Osteocyte (in vitro differentiated cells): ENCODE results near the gene DDR2. TPM values are rescaled to one million over a fixed set of nuclear protein-coding genes. Genes with fewer than 3 reads are reported as not detected.

ENCODE experiments used
- DNase-seq: peaks from one replicate; pipeline ENCODE4 v3.0.0; 2021; ENCODE audit warnings: mixed read lengths; ENCODE audit not compliant: unreplicated experiment; ENCODE audit errors: extremely low spot score
- H3K27ac Mint-ChIP-seq: one replicate; pipeline ENCODE4 v1.8.0; 2021; ENCODE audit warnings: mild to moderate bottlenecking, mixed read lengths; ENCODE audit not compliant: unreplicated experiment
- H3K27me3 Mint-ChIP-seq: one replicate; pipeline ENCODE4 v1.8.0; 2021; ENCODE audit warnings: mixed read lengths; ENCODE audit not compliant: unreplicated experiment
- H3K36me3 Mint-ChIP-seq: one replicate; pipeline ENCODE4 v1.8.0; 2021; ENCODE audit warnings: mixed read lengths; ENCODE audit not compliant: unreplicated experiment
- H3K4me1 Mint-ChIP-seq: one replicate; pipeline ENCODE4 v1.8.0; 2021; ENCODE audit warnings: mixed read lengths; ENCODE audit not compliant: unreplicated experiment
- H3K4me3 Mint-ChIP-seq: one replicate; pipeline ENCODE4 v1.8.0; 2021; ENCODE audit warnings: mild to moderate bottlenecking, moderate library complexity, mixed read lengths; ENCODE audit not compliant: unreplicated experiment
- H3K9me3 Mint-ChIP-seq: one replicate; pipeline ENCODE4 v1.8.0; 2021; ENCODE audit warnings: mixed read lengths; ENCODE audit not compliant: unreplicated experiment
- total RNA-seq: library from RNA; stranded (reverse); gene quantifications from 2 replicates; pipeline ENCODE4 v1.2.1, GENCODE V29; 2021
- TF ChIP-seq, protein P1 (sequence below): fragments of 200-600 bp; sonication (generic); IDR thresholded peaks from 2 replicates; pipeline ENCODE4 v1.5.0; 2021; ENCODE audit warnings: antibody characterized with exemption, mild to moderate bottlenecking, moderate library complexity

Gene DDR2
- total RNA-seq, 1 donor from 2014 or later: 173 TPM

DNA sequence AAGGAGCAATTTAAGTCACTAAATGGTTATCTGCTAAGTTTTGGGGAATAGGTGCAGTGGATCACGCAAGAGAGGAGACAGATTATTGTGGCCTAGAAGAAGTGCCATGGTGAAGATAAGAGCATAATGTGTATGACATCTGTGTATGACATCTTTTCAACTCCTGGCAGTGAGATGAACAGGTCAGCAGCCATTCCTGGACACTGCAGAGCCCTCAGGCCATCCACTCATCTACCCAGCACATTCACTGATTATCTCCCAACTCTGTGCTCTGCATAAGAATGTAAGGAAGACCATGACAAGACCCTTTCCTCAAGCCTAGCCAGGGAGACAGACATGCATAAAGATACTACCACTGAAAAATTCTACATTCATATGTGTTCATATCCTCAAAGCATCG lies 73.7 kb downstream of the DDR2 start:
- TF ChIP-seq, protein P1, sequence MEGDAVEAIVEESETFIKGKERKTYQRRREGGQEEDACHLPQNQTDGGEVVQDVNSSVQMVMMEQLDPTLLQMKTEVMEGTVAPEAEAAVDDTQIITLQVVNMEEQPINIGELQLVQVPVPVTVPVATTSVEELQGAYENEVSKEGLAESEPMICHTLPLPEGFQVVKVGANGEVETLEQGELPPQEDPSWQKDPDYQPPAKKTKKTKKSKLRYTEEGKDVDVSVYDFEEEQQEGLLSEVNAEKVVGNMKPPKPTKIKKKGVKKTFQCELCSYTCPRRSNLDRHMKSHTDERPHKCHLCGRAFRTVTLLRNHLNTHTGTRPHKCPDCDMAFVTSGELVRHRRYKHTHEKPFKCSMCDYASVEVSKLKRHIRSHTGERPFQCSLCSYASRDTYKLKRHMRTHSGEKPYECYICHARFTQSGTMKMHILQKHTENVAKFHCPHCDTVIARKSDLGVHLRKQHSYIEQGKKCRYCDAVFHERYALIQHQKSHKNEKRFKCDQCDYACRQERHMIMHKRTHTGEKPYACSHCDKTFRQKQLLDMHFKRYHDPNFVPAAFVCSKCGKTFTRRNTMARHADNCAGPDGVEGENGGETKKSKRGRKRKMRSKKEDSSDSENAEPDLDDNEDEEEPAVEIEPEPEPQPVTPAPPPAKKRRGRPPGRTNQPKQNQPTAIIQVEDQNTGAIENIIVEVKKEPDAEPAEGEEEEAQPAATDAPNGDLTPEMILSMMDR: no peak
- H3K27me3 Mint-ChIP-seq: no peaks in the 10 kb centered on the region
- H3K9me3 Mint-ChIP-seq: no peaks in the 10 kb centered on the region
- H3K27ac Mint-ChIP-seq: no peak overlapping the region
- H3K4me1 Mint-ChIP-seq: peaks cover 24% of the 10 kb centered on the region
- H3K4me3 Mint-ChIP-seq: no peak overlapping the region
- DNase-seq: no peak
- peaks cover 23% of the 10 kb centered on the region for H3K36me3 Mint-ChIP-seq

DNA sequence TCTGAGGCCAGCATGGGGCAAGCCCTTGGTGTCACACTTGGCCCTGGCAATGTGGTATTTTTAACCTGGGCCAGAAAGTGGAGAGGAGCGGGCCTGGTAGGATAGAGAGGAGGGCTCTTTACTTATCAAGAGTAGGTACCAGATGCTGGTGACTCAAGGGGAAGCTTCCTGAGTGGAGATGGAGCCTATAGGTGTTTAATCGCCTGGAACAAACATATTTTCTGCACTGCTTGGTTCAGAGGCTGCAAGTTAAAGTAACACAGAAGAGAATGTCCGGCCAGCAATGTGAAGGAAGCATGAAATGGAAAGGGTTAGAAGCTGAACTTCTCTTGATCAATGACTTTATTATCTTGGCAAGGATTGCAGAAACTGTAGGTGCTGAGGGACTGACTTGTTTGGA lies 74.3 kb downstream of the DDR2 start:
- H3K27ac Mint-ChIP-seq: peak overlapping the region; percentile 18
- no peaks in the 10 kb centered on the region for H3K27me3 Mint-ChIP-seq
- peaks cover 23% of the 10 kb centered on the region for H3K36me3 Mint-ChIP-seq
- TF ChIP-seq, protein P1: no peak
- no peak overlapping the region for H3K4me3 Mint-ChIP-seq
- H3K4me1 Mint-ChIP-seq: peaks cover 29% of the 10 kb centered on the region
- no peak for DNase-seq
- H3K9me3 Mint-ChIP-seq: no peaks in the 10 kb centered on the region

DNA sequence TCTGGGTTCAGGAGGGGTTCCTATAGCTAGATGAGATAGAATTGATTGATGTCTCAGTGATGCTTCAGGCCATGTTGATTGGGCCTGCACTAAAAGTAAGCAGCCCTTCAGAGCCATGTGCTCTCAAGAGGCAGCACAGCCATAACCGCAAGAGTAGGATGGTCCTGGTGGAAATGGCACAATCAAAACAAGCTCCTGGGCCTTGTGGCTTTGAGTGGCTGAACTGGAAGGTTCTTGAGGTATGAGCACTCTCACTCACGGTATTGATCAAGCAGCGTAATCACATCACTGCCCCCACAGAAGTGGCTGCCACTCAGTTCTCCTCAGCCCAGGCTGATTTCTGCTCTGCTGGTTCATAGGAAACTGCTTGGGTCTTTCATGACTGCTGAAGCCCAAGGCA lies 76.0 kb downstream of the DDR2 start:
- Mint-ChIP-seq H3K4me3 (no peak overlapping the region), H3K27me3 (no peaks in the 10 kb centered on the region), H3K4me1 (peaks cover 29% of the 10 kb centered on the region), H3K9me3 (no peaks in the 10 kb centered on the region), H3K27ac (no peak overlapping the region), H3K36me3 (peaks cover 30% of the 10 kb centered on the region)
- DNase-seq: no peak
- TF ChIP-seq, protein P1: no peak

DNA sequence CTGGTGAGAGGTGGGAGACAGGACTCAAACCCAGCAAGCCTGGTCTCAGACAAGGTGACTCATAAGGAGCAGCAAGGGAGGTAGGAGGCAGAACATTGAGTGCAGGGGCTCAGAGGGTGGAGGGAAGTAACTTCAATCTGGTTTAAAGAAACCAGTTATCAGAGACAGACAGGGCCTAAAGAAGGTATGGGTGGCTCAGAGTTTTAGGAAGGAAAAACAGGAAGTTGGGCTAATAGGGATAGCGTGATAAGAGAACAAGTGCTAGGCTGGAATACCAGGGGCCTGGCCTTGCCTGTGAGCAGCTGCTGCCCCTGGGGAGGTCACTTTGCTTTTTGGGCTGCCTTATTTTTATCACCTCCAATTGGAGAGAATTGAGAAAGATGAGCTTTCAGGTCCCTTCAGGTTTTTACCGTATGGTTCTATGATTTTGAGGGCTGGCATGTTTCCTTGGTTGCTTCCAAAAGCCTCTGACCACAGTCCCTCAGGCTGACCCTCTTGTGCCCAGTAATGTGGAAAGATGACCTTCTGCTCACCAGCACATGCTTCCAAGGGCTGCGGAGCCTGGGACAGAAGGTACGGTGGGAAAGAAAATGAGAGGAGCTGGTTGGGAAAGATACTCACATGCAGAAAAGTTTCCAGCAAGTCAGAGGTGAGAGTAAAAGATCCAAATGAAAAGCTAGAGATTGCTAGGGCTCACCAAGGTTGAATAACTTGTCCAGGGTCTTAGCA lies 77.0 kb downstream of the DDR2 start:
- Mint-ChIP-seq H3K9me3 (no peaks in the 10 kb centered on the region), H3K27me3 (no peaks in the 10 kb centered on the region), H3K36me3 (peaks cover 30% of the 10 kb centered on the region), H3K4me1 (peaks cover 31% of the 10 kb centered on the region), H3K4me3 (no peak overlapping the region), H3K27ac (peak overlapping the region; percentile 44)
- TF ChIP-seq, protein P1: no peak
- no peak for DNase-seq

DNA sequence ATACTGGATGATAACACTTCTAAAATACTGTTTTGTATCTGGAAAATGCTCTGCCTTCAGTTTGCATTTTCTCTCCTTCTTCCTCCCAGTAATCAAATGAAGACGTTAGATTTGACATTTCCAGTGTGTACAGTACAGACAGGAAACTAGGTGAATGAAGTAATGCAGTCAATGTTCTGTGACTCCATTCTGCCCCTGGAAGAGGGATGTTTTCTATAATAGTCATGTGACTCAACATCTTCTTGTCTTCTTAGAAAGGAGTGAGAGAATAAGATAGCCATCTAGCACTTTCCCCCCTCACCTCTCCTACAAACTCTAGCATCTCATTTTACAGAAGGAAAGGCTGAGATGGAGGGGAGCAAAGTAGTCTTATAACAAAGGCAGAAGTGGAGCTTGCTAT lies 77.6 kb downstream of the DDR2 start:
- DNase-seq: no peak
- peaks cover 30% of the 10 kb centered on the region for H3K36me3 Mint-ChIP-seq
- no peak overlapping the region for H3K4me3 Mint-ChIP-seq
- peaks cover 31% of the 10 kb centered on the region for H3K4me1 Mint-ChIP-seq
- H3K9me3 Mint-ChIP-seq: no peaks in the 10 kb centered on the region
- TF ChIP-seq, protein P1: no peak
- peak overlapping the region; percentile 44 for H3K27ac Mint-ChIP-seq
- no peaks in the 10 kb centered on the region for H3K27me3 Mint-ChIP-seq
